AG10803 (cell line): ENCODE data around the gene PILRB.

Source experiments
- DNase-seq: peaks from one replicate; pipeline ENCODE4 v3.0.0; 2010; ENCODE audit warnings: low read depth
- H3K4me3 ChIP-seq: 2 replicates; pipeline ENCODE4 v1.5.1; 2011; ENCODE audit warnings: mild to moderate bottlenecking, low read length, control low read depth
- CTCF ChIP-seq: conservative IDR thresholded peaks from 2 replicates; pipeline ENCODE4 v1.5.1; 2011; ENCODE audit warnings: mild to moderate bottlenecking, low read length, control low read depth, inconsistent platforms

PILRB gene

GRCh38 chr7:100407285-100408180 is 49.6 kb downstream of the PILRB start:
- no peak overlapping the region for H3K4me3 ChIP-seq
- DNase-seq, result peak; percentile 69
- TF ChIP-seq CTCF, result peak; percentile 78

- no peak for TF ChIP-seq CTCF
- no peak overlapping the region for H3K4me3 ChIP-seq
- no peak for DNase-seq
Measured at GRCh38 chr7:100411101-100411500, 53.2 kb downstream of the PILRB start.

- DNase-seq, result no peak
- H3K4me3 ChIP-seq, result no peak overlapping the region
- no peak for TF ChIP-seq CTCF
Measured at GRCh38 chr7:100413346-100413745, 55.4 kb downstream of the PILRB start.

GRCh38 chr7:100413889-100414288 is 56.0 kb downstream of the PILRB start:
- no peak for TF ChIP-seq CTCF
- DNase-seq, result no peak

GRCh38 chr7:100415448-100415847 is 57.5 kb downstream of the PILRB start:
- no peak for DNase-seq
- no peak overlapping the region for H3K4me3 ChIP-seq
- TF ChIP-seq CTCF, result no peak

More at GRCh38 chr7:100413889-100414288, 56.0 kb downstream of the PILRB start:
- no peak overlapping the region for H3K4me3 ChIP-seq
